ENCODE measurements around the gene SOX21.
"Not testable (repeated sequence)": the region's sequence is repeated elsewhere in the genome, so short reads cannot be mapped to it uniquely, and the experiment has no call there.

Gene SOX21

DNA sequence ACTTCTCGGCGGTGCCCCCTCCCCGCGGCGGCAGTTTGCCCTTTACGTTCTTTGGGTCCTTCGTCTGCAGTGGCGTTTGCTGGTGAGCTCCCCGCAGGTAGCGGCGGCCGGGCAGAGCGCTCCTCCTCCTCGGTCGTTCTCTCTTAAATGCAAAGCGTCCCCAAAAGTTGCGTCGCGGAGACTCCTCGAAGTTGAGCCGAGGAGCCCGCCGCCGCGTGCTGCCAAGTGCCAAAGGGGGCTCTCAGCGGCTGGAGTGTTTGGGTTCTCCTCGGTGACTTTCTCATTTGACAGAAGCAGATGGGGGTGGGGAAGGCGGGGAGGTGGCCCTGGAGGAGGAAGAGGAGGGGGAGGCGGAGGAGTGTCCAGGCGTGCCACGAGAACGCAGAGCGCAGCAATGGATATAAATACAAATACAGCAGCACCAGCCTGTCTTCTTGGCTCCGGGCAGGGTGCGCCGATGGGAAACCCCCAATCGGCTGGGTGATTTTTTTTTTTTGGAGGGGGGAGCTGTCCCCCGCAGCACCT lies at the start of gene SOX21:
SOX21 (minus strand) TSS at position 259 of the 525 bp plus-strand sequence. CDS start 496 bp downstream, outside the sequence.
- DNase-seq = no peak

DNA sequence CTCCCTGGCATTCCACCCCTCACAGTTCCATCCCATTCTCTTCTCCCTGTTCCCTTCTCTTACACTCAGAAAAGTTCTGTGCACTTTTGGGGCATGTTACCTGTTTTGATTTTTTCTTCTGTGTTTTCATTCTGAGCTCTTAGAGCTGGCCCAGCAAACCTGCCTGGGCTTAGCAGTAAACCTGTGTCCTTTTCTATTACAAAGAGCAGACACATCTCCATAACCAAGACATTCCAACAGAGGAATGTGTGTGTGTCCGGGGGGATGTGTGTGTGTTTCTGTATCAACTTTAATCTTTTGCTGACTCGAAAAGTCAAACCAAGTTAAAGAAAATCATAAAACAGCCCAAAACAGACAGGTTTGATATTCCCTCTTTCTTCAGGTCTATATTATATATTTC lies 49.1 kb upstream of the SOX21 start:
- DNase-seq = no peak

DNA sequence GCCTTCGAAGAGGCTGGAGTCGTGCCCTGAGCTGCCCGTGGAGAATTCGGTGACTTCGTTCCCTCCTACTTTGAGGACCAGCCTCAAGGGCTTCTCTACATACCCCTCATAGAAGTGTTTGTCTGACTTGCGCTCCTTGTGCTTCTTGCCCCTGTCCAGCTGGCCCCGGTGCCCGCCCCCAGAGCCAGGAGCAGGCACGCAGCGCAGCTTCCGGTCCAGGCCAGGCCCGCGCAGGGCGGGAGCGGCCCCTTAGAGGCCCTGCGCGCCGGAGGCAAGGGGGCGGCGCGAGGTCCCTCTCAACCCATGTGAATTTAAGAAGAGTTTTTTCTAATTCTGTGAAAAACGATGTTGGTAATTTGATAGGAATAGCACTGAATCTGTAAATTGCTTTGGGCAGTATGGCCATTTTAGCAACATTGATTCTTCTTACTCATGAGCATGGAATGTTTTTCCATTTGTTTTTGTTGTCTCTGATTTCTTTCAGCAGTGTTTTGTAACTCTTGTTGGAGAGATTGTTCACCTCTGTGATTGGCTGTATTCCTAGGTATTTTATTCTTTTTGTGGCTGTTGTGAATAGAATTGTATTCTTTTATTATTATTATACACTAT lies 46.9 kb upstream of the SOX21 start:
- DNase-seq = no peak

DNA sequence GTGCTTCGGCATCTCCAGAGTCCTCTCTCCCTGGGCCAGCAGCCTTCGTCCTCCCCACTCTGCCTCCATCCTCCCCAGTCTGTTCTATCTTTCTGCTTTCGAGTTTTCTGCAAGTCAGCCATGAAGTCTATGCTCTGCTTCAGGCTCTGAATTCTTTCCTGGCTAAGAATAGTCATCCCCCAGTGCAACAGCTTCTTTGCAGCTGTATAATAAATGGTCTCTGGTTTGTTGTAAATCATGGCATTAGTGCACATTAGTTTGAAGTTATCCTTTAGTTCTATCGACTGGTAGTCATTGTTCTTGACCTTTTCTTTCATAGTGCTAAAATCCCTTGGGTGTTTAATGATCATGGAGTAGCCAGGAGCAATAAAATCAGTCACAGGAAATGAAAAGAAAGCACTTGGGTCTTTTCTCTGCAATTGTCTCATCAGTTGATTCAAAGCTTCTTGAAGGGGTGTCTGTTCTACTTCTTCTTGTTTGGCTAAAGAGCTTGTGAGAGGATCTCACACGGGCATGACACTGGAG lies 46.2 kb upstream of the SOX21 start:
- no peak for DNase-seq

DNA sequence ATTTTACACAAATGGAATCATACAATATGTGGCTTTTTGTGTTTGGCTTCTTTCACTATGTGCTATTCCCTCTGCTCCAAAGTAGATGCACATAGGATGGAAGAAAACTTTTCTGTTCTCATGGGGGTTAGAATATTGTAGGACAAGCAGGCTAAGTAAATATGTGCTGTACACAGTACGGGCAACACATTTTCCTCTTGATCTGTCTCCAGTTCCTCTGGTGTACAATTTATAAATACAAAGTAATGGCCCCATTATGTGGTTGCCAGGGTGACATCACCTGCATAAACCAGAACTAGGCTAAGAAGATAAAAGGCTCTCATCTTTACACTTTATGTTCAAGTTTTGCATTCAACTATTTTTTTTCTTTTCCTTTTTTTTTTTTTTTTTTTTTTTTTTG lies 41.0 kb upstream of the SOX21 start:
- no peak for DNase-seq

DNA sequence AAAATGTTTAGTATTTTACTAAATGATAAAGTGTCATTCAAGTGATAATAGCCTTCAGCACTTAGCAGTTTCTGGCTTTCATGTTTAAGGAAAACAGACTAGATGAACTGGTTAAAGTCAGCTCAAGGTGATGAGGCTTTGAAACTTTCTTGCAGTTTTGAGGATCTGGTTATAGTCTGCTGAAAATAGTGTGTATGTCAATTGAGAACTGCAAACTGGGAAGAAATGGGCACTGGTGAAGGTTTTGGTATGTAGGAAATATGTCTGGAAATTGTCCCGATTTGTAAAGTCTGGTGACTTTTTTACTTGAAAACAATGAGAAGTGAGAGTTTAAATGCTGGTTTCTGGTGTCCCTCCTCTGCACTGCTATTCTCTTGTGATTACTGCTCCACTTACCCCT lies 36.8 kb upstream of the SOX21 start:
- no peak for DNase-seq

DNA sequence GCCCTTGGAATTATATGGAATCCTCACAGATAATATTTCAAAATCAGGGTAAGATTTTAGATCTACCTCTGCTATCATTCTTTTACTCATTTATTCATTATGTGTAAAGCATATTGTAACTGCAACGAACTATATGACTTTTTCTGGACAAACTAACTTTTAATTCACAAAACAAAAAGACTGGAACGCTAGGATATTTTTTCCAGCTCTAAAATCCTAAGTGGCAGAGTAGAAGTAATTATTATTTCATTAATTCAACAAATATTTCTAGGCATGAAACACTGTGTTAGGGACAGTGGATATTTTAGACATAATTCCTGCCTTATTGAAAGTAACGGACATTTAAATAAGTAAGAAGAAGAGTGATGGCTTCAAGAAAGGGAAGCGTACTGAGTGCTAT lies 26.9 kb upstream of the SOX21 start:
- no peak for DNase-seq

DNA sequence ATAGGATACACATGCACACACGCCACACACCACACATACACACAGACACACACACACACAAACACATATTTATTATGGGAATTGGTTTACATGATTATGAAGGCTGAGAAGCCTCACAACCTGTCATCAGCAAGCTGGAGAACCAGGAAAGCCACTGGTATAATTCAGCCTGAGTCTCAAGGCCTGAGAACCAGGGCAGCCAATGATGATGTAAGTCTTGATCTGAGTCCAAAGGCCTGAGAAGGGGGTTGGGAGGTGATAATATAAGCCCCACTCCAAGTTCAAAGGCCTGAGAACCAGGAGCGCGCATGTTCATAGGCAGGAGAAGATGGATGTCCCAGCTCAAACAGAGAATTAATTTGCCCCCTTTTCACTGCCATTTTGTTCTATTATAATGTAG lies 18.7 kb upstream of the SOX21 start:
- DNase-seq = no peak

DNA sequence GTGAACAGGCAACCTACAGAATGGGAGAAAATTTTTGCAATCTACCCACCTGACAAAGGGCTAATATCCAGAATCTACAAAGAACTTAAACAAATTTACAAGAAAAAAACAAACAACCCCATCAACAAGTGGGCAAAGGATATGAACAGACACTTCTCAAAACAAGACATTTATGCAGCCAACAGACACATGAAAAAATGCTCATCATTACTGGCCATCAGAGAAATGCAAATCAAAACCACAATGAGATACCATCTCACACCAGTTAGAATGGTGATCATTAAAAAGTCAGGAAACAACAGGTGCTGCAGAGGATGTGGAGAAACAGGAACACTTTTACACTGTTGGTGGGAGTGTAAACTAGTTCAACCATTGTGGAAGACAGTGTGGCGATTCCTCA lies 17.6 kb upstream of the SOX21 start:
- not testable (repeated sequence) for DNase-seq

DNA sequence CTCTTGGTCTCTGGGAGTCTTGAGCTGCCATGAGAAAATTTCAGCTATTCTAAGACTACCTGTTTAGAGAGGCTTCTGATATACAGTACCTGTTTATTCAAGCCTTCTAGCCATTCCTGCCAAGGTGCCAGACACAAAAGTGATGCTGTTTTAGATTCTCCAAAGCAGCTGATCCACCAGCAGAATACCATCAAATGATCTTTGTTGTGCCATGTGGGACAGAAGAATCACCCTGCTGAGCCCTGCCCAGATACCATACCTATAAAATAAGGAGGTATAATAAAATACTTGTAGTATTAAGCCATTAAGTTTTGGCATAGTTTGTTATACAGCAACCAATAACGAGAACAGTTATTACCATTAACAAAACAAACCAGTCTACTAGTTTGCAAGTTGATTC lies 14.1 kb upstream of the SOX21 start:
- no peak for DNase-seq

DNA sequence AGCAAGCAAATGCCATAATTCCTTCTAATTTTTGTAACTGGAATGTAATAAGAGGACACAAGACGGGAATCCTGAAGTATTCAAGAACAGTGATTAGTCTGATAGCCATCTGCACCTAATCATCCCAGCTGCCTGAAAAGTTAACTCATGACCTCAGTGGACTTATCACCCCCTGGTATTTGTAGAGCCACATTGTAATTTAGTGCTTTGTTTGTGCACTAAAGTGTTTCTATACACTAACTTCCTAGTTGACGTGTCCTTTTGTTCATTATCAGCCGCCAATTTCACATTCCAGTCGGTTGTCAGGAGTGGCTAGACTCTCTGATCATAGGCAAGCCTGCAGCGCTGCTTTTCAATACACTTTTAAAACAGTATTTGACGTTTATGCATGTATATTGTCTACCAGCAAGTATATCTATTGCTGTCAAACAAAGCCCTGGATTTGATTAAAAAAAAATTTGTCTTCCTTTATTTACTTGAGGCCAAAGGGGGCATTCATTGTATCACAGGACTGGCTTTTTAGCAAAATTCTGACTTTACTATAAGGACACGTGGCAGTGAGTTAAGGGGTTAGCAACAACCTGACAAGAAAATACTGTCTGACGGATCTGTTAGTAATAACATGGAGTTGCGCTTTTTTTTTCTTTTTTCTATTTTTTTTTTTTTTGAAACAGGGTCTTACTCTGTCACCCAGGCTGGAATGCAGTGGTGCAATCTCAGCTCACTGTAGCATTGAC lies 10.4 kb upstream of the SOX21 start:
- no peak for DNase-seq

DNA sequence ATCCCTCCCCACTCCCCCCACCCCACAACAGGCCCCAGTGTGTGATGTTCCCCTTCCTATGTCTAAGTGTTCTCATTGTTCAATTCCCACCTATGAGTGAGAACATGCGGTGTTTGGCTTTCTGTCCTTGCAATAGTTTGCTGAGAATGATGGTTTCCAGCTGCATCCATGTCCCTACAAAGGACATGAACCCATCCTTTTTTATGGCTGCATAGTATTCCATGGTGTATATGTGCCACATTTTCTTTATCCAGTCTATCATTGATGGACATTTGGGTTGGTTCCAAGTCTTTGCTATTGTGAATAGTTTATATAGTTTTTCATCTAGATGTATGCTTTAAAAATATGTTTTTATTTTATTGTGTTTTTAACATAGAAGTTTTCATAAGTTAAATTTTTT lies 6.4 kb upstream of the SOX21 start:
- DNase-seq = not testable (repeated sequence)

DNA sequence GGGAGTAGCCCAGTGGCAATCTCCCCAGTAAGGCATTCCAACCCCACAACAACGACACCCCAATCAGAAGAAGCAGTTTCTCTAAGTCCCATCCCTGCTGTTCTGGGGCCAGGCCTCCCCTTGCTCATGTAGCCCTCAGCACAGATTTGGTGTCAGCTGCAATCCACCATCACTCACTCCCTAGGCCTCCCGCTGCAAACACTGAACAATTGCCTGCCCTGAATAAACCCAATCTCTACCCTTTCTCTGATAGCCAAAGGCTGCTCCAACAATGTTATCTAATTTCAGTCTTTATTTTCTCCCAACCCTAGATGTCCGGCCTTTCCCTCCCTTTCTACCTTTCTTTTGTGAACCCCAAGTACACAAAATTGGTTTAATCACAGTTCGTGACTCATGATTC lies 5.6 kb upstream of the SOX21 start:
- no peak for DNase-seq

DNA sequence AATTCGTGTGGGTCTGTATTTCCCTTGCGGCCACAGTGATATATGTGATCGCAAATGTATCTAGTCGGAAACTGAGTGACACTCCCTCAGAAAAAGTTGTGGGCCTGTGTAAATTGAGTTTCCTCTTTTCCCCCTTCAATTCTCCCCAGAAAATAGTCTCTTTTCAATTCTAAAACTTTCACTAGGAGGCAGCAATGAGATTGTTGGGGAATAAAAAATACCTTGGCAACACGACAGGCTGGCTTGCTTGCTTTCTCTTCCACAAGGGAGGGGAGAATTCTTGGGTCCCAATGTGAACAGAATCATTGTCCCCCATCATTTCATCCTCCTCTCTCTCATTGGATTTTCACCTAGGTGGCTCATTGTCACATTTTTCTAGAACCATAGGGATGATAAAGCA lies 3.7 kb upstream of the SOX21 start:
- no peak for DNase-seq

DNA sequence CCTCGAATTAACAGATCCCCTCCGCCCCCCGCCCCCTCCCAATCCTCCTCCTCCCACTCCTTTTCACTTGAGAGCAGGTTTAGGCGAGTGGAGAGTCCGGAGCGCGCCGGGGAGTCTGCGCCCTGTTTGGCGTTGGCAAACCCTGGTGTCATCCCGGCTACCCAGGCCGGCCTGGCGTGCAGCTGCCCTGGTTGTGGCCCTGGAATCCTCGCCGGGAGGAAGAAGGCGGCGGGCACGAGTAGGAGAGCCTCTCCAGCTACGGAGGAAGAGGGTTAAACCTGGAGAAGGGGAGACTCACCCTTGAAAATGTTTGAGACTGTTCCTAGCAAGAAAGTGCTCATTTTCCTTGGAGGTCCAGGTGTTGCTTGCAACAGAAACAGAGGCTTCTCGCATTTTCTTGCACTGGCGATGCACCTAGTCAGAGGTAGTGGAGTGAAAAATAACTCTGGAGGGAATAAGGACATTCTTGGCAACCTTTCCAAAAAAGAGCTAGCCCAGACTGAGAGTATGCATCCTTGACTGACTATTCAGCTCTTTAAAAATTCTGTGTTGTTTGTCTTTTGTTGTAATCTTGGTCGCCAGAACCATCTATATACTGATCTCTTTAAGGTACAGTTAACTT lies 1.3 kb upstream of the SOX21 start:
- DNase-seq = no peak

DNA sequence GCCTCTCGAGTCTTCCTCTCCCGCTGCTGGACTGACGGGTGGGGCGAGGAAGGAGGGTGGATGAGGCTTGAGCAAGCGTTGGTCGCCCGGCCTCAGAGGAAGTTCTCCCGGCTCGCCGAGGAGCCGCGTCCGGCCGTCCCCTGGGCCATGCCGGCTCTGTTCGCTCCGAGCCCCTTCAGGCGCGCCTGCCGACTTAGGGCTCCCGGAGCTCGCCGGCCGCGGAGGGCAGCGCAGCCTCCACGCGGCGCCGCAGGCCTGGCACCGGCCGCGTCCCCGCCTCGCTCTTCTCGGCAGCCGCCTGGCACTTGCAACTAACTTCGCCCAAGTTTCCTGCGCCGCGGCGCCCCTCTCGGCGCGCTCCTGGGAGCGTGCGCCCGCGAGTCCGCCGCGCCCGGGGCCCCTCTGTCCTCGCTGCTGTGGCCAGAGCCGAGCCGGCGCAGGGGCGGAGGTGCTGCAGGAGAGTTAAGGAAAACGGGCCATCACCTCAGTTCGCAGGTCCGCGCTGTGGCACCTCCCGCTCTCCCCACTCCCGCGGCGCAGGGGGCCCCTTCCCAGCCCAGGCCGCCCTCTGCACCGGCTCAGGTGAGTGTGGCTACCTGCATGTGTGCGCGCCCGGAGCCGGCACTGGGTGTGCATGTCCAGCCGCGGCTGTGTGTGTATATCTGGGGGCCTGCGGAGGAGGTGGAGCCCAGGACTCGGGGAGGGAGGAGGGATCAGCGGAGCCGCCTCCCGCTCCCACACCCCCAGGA lies 641 bp upstream of the SOX21 start:
- DNase-seq = no peak

DNA sequence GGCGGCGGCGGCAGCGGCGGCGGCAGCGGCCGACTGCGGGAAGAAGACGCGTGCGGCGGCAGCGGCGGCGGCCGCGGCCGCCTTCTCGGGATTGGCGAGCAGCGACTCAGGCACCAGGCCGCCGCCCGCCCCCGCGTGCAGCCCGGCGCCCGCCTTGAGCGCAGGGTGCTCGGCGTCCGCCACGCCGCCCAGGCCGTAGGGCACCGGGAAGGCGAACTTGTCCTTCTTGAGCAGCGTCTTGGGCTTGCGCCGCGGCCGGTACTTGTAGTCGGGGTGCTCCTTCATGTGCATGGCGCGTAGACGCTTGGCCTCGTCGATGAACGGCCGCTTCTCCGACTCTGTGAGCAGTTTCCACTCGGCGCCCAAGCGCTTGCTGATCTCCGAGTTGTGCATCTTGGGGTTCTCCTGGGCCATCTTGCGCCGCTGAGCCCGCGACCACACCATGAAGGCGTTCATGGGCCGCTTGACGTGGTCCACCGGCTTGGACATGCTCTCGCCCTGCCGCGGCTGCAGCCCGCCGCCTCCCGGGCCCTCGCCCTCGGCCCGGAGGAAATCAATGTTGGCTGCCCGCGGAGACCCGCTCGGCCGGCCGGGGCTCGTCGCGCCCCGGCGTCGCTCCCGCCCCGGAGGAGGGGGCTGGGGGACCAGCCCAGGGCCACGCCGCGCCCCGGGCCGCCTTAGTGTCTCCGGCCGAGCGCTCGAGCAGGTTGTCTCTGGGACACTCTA lies 621 bp downstream of the SOX21 start:
- no peak for DNase-seq

DNA sequence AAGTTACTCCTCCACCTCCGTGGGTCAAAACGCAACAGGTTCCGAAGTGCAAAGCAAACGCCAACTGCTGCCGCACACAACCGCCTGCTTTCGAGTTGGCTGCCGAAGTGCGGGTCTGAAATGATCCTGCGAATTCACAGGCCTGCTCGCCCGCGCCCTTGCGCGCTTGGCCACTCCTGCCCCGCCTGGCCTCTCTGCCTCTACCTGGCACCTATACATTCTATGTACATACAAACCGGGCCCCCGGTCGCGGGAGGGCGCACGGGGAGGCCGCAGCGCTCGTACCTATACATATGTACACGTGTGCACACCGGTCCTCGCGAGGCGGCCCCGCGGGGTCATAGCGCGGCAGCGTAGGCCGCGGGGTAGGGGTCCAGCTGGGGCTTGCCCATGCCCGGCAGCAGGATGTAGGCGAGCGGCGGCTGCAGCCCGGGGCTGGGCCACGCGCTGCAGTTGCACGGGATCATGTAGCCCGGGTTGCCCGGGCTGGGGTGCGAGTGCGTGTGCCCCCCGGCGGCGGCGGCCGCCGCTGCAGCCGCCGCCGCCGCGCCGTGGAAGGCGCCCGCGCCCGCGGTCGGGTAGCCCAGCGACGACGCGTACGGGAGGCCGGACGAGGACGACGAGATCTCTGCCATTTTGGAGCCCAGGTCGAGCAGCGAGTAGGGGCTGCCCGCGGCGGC lies 1.3 kb downstream of the SOX21 start:
- no peak for DNase-seq

DNA sequence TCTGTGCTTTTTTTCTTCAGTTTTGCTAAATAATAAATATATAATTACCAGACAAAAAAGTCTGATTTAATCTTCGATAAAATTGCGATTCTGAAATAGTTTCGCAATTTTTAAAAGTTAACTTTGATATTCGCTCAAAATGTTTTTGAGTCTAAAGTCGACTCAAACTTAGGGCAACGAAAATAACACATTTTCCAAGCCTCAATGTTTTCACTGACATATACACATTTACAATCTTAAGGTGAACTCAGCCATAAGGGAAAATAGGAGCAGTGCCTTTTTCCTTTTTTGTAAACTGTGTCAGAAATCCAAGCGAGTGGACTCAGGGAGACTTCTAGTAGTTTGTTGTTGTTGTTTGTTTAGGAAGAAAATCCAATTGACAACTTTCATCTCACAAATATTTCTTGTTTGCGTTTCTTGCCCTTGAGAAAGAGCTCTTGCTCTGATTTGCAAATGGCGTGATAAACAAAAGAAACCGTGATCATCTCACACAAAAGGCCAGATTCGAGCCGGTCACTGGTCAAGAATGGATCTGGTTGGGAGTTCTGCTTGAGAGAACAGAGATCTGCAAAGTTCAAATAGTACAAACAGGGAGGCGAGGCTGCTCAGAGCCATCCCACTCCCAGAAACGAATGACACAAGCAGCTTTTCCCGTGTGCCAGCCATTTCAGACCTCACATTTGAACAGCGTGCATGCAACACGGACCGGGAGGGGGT lies 2.1 kb downstream of the SOX21 start:
- no peak for DNase-seq

DNA sequence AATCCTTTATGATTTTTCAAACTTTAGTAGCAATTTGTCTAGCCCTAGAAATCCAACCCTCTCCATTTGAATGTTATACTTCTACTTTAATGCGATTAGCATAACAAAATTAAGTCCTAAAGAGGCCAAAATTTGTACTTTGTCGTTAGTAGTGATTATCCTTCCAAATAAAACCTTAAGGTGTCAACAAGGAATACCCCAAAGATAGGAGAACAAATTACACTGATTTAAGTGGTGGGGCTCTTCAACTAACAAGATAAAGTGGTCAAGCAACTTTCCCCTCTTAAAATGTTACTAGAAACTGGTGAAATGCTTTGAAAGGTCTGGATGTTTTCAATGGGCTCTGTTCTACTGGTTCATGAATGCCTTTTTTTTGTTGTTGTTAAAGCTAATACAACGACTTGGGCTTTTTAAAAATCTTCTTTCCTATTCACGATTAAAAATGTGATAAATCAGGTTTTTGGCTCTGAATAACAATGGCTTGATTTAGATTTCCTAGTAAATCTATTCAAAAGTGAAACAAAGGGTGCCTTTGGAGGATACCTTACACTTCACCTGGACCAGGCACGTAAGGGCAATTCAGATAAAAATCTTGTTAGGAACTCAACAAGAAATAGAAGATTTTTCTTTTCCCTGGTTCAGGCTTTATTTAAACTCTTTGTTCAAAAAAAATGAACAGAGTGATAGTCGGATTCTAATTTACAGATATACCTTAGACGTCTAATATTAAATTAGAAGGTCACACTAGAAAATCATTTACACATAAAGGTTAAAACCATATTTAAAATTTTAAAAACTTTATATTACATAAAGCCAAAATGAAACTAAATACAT lies 3.1 kb downstream of the SOX21 start:
- no peak for DNase-seq
